HG03457 (cell line): ENCODE data around the gene RBM33.

Experiments used
- ATAC-seq: cut with Tn5 transposase; IDR thresholded peaks from one replicate; pipeline ENCODE4 v1.9.1; 2021; ENCODE audit warnings: moderate number of reproducible peaks; ENCODE audit not compliant: unreplicated experiment

RBM33 gene

DNA sequence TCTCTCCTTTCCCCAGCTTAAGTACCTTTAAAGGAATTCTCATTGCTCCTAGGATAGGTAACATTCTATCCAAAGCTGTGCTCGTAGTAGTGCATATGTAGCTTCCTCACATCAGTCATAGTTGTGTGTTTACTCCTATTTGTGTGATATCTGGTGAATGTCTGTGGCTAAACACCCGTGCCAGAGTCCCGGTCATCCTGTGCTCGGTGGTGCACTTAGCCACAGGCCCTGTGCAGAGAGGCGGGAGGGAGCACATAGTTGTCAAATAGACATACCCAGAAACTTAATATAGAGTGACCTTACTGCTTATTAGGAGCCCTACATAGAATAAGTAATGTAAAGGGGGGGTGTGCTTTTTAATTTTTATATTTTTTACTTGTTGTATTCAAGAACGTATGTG lies 76.6 kb downstream of the RBM33 start:
- peak; percentile 36 for ATAC-seq

DNA sequence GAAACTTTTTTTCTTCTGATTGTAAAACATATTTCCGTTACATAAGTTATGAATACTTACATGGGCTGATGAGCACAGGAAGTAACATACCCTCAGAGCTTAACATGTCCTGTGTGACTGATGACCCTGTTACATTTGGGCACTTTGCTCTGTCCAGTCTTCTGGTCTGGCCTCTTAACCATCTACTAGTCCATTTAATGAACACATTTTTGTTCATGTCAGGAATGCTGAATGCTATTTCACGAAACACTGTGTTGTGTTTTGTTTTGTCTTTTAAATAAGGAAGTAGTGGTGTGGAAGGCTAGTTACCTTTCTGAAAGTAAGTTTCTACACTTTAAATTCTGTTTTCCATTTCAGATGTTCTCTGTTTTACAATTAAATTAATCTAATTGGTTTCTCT lies 77.7 kb downstream of the RBM33 start:
- ATAC-seq: peak; percentile 36

DNA sequence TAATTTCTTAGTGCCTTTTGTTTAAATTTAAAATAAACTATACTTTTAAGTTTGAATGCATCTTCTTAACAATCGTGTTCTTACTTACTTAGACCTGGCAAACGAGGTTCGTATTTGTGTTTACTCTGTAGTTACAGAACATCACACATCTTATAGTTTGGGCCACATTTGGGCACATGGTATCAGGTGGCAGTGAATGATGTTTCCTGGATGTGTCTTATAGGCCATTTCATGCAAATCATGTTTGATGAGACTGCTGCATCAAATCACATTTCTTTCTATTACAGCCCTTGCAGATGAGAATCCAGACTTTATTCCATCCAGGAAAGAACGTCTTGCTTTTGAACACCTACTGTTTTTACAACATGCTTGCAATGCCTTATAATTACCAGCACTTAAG lies 78.5 kb downstream of the RBM33 start:
- ATAC-seq: no peak

DNA sequence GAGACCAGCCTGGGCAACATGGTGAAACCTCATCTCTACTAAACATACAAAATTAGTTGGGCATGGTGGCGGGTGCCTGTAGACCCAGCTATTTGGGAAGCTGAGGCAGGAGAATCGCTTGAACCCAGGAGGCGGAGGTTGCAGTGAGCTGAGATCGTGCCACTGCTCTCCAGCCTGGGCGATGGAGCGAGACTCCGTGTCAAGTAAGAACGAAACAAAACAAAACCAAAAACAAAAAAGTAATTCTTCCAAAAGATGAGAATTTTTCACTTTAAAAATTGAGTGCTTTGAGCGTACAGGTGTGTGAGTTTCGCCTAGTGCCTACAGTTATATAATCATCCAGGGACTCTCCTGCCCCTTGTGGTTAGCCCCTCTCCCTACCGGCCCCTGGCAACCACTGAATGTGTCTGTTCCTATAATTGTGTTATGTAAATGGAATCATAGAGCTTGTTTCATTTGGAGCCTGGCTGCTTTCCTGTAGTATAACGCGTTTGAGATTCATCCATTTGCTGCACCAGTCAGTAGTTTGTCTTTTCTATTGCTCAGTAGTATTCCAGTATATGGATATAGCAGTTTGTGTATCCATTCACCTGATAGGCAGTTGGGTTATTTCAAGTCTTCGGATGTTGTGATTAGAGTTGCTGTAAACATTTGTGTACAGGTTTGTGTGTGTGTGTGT lies 80.0 kb downstream of the RBM33 start:
- no peak for ATAC-seq

GRCh38 chr7:155725006-155725355 lies 80.5 kb downstream of the RBM33 start:
- ATAC-seq: no peak

GRCh38 chr7:155727616-155728015 lies 83.2 kb downstream of the RBM33 start:
- no peak for ATAC-seq

GRCh38 chr7:155728116-155728515 lies 83.7 kb downstream of the RBM33 start:
- ATAC-seq: no peak

- no peak for ATAC-seq
Observed at GRCh38 chr7:155729847-155730246, 85.4 kb downstream of the RBM33 start.

DNA sequence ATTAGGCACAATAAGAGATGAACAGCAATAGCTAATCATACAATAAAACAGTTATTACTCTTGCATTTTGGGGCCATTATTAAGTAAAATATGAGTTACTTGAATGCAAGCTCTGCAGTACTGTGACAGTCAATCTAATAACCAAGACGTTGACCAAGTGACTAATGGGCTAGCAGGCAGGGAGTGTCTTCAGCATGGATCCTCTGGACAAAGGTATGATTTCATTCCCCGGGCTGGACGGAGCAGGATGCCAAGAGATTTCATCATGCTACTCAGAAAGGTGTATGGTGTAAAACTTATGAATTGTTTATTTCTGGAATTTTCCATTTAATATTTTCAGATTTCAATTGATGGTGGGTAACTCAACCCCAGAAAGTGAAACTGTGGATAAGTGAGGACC lies 86.9 kb downstream of the RBM33 start:
- no peak for ATAC-seq

DNA sequence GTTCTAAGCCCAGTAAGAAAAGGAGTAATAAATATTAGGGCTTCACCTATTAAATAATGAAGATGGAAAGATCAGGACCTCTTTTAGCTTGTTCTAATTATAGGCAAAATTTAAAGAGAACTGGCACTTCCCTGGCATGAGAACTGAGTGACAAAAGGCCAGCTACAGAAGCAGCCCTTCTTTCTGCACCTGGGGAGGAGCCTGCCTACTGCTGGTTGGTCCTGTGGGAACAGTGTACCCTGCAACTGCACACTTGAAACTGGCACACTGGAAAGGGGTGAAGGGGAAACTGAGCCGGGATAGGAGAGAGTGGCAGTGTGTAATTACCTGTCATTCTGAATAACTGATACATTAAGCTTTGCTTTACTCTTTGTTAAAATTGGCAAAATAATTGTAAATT lies 87.4 kb downstream of the RBM33 start:
- no peak for ATAC-seq

GRCh38 chr7:155732286-155732685 lies 87.8 kb downstream of the RBM33 start:
- no peak for ATAC-seq

DNA sequence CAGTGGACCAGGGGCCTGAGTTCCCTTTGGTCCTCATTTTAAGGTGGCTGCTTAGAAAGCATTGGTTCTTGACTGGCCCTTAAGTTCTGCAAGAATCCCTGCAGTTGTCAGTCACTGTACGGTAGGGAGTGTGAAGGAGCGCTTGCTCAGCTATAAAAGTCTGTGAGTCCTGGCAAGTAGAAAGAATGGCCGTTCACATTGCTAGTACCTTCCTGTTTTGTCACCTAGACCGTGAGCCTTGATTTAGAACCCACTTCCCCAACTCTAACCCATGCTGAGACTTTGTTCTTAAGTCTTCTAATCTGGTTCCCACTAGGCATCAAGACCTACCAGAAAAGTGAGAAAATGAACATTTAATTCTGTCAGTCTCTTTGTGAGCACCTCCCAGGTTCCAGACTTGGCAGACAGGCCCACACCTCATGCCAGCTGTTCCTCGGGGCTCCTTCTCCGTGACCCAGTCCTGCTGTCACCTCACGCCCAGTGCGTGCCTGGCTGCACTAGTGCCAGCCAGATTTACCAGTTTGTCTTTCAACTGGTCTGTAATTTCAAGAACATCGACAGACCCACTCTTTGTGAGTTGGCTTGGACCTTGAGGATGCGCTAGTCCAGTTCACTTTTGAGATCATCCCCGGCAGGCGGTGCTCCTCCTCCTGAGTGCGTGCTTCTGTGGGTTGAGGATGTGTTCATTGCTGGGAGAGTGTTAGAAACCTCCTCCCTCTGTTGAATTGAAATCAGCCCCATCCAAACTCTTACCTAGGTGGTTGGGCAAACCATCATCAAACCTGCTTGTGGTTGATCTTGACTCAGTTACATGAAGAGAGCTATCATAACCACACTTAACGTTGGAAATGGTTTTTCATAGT lies 89.4 kb downstream of the RBM33 start:
- no peak for ATAC-seq

- no peak for ATAC-seq
Observed at GRCh38 chr7:155734445-155734809, 90.0 kb downstream of the RBM33 start.

GRCh38 chr7:155735442-155736115 lies 91.1 kb downstream of the RBM33 start:
- no peak for ATAC-seq

DNA sequence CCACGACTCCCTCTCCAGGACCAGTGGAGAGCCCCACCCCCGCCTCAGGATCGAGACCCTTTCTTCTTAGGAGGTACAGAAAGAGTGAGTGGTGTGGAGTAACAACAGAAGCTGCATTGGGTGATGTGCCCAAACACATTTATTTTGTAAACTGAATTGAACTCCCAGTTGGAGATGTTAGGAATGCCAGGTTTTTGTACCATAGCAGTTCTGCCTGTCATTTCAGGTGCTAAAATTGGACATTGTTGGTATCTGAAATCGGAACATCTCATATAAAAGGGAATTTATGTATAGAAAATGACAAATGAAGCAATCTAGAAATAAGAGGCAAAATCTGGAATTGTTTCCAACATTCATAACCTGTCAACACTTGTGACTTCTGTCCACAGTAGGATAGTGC lies 93.1 kb downstream of the RBM33 start:
- ATAC-seq: no peak

DNA sequence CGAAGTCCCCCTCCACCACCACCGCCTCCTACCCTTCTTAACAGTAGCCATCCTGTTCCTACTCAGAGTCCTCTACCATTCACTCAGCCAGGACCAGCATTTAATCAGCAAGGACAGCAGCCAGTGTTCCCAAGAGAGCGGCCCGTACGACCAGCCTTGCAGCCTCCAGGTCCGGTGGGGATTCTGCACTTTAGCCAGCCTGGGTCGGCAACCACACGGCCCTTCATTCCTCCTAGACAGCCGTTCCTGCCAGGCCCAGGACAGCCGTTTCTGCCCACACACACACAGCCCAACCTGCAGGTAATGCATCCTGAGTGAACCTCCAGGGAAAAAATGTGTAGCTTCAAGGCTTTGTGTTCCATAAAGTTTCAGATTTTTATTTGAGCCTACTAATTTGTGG lies 93.6 kb downstream of the RBM33 start:
- no peak for ATAC-seq

DNA sequence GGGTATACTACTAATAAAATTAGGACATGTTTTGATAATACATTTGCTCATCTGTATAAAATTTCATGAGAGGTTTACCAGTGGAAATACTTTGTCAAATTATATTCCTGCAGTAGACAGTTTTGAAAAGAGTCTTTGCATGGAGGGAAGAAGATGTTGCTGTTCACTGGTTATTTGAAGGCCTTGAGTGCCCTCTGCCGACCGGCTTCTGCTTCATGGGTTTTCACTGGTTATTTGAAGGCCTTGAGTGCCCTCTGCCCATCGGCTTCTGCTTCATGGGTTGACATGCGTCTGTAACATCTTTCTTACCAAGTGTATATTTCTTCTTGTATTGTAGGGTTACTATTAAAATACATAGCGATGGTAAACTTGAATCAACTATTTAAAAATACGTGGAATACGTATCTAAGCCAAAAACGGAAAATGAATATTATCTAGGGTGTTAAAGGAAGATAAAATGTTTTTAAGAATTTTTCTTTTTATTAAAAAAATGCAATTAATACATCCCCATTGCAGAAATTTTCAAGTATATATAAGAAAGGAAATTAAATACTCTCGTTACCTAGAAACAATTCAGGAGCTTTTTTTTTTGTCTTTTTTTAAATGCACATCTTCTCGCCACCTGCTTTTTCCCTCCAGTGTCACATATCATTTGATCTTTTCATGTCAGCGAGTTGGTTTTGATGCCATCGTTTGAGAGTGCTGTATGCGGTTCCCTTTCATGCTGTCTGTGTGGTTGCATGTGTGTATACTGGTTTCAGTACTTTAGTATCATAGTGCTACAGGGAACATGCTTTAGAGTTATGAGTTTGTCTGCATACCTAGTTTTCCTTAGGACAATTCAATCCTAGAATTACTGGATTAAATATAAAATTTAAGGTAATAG lies 94.4 kb downstream of the RBM33 start:
- ATAC-seq: no peak

DNA sequence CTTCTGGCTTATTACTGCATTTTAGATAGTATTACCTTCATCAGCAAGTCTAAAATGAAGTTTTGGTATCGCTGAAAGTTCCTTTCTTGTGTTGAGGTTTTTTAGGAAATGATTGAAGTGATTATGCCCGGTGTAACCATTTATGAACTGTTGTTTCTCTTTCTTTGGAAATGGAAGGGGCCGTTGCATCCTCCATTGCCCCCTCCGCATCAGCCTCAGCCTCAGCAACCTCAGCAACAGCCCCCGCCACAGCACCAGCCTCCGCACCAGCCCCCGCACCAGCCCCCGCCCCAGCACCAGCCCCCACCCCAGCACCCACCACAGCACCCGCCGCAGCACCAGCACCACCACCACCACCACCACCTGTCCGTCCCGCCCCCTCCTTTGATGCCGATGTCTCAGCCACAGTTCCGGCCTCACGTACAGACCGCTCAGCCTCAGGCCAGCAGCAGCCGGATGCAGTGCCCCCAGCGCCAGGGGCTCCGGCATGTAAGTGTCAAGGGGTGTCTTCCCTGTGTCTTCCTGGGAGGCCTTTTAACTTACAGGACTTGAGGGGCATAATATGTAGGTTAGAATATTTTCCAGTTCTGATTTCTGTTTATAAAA lies 95.2 kb downstream of the RBM33 start:
- ATAC-seq: no peak

GRCh38 chr7:155741082-155741481 lies 96.6 kb downstream of the RBM33 start:
- ATAC-seq: no peak

DNA sequence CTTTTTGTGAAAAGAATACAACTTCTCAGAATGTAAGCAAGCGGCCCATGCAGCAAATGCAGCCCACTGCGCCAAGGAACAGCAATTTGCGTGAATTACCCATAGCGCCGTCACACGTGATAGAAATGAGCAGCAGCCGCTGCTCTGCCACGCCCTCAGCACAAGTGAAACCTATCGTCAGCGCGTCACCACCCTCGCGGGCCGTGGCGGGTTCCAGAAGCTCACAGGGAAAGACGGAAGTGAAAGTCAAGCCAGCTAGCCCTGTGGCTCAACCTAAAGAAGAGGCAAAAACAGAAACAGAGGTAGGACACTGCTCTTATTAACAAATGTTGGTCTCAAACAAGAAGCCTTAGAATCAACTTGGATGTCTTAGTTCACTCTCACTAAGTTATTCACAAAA lies 97.3 kb downstream of the RBM33 start:
- no peak for ATAC-seq

- ATAC-seq: no peak
Observed at GRCh38 chr7:155743177-155743576, 98.7 kb downstream of the RBM33 start.
